HG02840 (cell line): Measurements from ENCODE around the gene GPX6.
"Not testable (repeated sequence)": the region's sequence is repeated elsewhere in the genome, so short reads cannot be mapped to it uniquely, and the experiment has no call there.

Source experiments
- ATAC-seq: cut with Tn5 transposase; IDR thresholded peaks from one replicate; pipeline ENCODE4 v1.9.1; 2021; ENCODE audit warnings: mild to moderate bottlenecking, moderate library complexity, moderate number of reproducible peaks; ENCODE audit not compliant: unreplicated experiment, low FRiP score

Gene GPX6

DNA sequence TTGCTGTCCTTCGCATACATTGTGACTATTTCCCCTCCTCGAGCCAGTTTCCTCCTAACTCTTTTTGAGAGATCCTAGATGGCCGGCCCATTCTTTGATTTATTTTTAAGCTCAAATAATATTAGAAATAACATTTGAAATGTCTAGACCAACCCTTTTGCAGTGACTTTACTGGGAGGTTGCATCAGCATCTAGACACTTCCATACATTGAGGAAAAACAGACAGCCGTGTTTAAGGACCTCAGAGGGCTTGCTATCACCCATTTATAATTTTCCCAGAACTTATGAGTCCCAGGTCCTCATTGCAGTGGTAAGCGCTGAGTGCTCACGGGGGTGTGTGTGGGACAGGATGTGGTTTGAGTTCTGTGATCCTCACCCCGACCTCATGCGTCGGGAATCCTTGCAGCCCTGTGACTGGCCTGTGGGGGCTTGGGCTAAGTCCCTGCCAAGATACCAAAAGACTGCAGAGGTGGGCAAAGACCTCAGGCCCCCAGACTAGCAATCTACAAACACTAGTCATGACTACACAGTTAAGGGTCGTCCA is 10.0 kb upstream of the GPX6 start, which contains the start of gene GPX5:
TSS of gene GPX5 (plus strand) at position 386 of the 544 bp plus-strand sequence. CDS start at position 519, 133 bp downstream.
- no peak for ATAC-seq

DNA sequence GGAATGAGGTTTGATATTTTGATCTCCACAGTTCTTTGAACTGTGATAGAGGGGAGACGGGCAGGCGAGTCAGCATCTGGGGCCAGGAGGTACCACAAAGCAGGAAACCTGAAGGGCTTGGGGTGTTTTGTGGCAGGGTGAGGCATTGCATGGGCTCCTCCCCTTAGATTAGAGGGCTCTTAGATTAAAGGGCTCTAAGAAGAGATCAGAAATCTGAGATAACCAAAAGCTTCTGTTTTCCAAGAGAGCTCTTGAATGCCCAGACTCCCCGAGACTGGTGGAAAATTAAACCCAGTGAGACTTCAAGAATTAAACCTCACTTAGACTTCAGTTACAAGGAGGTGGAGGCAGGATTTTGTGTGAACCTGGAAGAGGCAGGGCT is 7.6 kb upstream of the GPX6 start:
- ATAC-seq, result no peak

DNA sequence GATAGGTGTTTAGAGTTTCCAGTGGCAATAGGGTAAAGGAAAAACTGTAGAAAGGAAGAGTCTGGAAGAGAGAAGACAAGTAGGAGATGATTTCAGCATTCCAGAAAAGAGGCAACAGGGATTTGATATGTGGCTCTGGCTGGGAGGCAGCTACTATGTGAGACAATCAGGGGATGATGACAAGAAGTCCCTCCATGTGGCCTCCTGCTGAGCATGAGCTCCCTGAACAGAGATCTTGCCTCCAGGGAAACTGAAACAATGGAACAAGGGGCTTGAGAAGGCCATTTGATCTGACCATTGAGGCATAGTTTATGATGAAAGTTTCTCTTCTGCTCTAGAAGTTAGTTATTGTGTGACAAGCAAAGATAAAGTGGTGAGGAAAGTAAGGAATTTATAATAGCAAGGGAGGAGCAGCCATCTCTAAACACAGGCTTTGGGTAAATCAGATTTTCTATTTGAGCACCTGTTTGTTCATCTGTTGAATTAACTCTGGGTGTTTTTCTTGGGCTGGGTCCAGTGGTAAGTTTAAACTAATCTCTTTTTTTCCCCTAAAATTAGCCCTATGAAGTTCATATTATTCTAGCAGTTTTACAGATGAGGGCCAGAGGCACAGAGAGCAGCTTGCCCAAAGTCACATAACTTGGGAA is 7.1 kb upstream of the GPX6 start:
- no peak for ATAC-seq

DNA sequence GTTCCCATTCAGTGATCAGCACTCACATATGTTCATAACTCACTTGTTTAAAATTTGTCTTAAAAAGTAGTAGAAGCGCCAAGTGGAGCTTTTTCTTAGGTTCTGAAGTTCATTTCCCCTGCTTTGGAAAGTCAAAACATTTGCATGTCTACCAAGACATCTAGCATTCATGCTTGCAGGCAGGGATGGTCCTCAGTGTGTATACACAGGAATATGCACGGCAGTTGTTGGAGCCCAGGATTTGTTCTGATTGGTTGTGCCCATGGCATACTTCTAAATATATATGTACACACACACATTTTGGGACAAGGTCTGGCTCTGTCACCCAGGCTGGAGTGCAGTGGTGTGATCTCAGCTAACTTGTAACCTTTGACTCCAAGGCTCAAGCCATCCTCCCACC is 2.4 kb upstream of the GPX6 start:
- no peak for ATAC-seq

DNA sequence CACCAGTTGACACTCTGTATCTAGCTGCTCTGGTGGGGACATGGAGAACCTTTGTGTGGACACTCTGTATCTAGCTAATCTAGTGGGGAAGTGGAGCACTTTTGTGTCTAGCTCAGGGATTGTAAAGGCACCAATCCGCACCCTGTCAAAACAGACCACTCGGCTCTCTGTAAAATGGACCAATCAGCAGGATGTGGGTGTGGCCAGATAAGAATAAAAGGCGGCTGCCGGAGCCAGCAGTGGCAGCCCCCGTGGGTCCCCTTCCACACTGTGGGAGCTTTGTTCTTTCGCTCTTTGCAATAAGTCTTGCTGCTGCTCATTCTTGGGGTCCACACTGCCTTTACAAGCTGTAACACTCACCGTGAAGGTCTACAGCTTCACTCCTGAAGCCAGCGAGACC is 3.2 kb downstream of the GPX6 start:
- not testable (repeated sequence) for ATAC-seq

DNA sequence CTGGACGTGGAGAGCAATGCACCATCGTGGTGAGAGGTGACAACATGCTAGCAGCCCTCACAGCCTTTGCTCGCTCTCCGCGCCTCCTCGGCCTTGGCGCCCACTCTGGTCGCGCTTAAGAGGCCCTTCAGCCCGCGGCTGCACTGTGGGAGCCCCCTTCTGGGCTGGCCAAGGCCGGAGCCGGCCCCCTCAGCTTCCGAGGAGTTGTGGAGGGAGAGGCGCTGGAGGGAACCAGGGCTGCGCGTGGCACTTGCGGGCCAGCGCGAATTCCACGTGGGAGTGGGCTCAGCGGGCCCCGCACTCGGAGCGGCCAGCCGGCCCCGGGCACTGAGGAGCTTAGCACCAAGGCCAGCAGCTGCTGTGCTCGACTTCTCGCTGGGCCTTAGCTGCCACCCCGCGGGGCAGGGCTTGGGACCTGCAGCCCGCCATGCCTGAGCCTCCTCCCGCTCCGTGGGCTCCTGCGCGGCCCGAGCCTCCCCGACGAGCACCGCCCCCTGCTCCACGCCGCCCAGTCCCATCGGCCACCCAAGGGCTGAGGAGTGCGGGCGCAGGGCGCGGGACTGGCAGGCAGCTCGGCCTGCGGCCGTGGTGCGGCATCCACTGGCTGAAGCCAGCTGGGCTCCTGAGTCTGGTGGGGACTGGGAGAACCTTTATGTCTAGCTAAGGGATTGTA is 3.8 kb downstream of the GPX6 start:
- ATAC-seq, result no peak

DNA sequence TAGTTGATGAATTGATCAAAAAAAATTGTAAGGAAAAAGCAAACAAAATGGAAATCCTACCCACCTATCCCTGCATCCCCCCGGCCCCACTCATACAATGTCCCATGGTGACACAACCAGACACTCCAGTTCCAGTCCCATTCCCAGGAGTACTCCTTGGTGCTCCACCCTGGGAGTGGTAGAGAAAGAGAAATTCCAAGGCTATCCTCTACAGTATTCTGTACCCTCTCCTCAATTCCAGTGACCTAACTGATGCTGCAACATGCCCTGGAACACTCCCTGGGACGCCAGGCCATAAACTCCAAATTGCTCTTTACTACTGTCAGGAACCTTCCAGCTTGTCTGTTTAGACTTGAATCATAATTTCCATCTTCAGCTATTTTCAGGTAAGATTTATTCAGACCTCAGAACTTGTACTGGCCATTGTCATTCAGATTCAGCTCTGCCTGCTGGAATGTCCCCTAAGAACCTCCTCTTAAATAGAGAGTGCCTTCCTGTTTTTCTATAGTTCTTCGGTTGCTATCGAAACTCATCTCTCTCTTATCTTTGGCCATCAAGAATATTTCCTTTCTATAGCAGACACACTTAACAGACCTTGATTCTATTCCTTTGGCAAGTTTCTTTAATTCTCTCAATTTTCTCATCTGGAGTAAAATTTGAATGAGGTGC is 8.7 kb downstream of the GPX6 start:
- ATAC-seq, result no peak

DNA sequence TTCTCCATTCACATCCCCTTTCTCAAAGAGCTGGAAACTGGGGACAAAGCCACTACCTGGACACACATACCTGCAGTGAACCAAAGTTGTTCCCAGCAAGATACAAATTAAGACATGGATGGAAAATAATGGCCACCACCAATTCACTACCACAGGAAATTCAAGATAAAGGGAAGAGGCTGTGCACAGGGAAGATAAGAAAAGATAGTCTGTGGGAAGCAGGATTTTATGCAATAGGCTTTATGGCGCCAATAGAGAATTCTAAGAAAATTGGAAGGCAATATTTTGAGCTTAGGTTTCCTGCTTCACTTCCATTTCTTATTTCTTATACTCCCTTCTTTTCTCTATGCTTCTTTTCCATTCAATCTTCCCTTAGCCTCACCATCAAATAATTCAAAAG is 9.9 kb downstream of the GPX6 start:
- ATAC-seq, result no peak

DNA sequence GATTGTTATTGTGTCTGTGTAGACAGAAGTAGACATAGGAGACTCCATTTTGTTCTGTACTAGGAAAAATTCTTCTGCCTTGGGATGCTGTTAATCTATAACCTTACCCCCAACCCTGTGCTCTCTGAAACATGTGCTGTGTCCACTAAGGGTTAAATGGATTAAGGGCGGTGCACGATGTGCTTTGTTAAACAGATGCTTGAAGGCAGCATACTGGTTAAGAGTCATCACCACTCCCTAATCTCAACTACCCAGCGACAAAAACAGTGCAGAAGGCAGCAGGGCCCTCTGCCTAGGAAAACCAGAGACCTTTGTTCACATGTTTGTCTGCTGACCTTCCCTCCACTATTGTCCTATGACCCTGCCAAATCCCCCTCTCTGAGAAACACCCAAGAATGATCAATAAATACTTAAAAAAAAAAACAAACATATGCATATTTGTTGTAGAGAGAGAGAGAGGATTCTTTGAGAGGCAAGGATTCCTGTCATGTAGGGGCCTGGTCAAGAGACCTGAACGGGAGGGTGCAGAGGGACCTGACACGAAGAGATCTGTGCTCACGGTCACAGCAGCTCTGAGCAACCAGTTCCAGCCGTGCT is 12.8 kb downstream of the GPX6 start:
- not testable (repeated sequence) for ATAC-seq

DNA sequence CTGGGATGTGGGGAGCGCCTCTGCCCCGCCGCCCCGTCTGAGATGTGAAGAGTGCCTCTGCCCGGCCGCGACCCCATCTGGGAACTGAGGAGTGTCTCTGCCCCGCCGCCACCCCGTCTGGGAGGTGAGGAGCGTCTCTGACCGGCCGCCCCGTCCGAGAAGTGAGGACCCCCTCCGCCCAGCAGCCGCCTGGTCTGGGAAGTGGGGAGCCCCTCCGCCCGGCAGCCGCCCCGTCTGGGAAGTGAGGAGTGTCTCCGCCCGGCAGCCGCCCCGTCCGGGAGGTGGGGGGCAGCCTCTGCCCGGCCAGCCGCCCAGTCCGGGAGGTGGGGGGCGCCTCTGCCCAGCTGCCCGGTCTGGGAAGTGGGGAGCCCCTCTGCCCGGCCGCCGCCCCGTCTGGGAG is 13.5 kb downstream of the GPX6 start:
- not testable (repeated sequence) for ATAC-seq

DNA sequence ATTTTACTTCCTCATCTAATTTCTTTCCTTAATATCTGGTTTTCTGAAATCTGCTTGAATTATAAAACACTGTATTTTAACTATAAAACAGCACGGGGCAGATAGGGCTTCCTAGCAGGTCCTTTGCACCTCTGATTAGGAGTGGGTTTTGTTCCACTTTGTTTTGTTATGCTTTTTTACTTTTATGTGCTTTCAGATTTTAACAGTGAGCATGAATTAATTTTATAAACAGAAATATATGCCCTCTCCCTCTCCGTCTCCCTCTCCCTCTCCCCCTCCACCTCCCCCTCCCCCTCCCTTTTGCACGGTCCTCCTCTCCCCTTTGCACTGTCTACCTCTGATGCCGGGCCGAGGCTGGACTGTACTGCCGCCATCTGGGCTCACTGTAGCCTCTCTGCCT is 14.3 kb downstream of the GPX6 start:
- ATAC-seq, result no peak

DNA sequence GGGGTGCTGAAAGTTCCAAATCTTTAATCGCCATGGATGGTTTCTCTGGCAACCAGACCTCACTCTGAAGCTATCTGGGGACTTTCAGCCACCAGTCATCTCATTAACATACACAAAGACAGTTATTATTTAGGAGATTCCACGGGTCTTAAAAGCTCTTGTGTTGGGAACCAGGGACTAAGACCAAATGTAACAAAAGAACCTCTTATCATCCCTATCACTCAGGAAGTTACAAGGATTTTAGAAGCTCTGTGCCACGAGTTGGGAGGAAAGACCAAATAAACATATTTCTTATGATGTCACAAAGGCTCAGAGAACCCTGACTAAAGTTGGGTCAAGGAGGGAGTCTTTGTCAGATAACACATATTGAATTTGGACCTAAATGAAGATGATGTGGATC is 17.7 kb downstream of the GPX6 start:
- ATAC-seq, result no peak

DNA sequence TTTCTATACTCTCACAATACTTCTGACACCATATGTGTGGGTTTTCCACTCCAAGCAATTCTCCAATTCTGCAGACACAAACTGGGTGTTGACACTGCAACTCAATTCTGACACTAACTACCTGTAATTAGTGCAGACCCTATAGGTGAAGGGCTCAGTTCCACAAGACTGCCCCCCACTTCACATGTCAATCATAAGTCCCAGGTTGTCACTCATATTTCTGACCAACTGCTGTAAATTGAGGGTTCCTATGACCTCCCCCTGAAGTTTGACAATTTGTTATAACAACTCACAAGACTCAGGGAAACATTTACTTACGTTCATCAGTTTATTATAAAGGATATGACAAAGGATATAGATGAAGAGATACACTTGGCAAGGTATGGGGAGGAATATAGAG is 18.3 kb downstream of the GPX6 start:
- no peak for ATAC-seq

DNA sequence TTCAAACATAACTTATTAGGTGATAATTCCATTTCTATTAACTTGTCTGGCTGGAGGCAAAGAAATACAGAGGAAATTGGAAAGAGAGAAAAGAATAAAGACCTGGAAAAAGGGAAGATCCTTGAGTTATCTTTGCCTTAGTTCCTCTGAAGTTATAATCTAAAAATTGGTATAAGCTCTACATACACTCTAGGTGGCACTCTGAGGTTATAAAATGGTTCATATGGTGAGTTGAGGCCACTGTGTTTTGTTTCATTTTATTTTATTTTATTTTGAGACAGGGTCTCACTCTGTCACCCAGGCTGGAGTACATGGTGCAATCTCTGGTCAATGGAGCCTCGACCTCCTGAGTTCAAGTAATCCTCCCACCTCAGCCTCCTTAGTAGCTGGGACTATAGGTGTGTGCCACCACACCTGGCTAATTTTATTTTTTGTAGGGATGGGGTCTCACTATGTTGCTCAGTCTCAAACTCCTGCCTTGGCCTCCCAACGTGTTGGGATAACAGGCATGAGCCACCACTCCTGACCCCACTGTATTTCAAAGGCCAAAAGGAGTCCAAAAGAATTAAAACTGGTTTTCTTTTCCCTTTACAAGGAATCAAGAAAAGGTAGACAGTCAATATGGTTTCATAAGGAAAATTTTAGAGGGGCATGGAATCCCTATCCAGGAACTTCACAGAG is 19.4 kb downstream of the GPX6 start:
- ATAC-seq, result no peak

DNA sequence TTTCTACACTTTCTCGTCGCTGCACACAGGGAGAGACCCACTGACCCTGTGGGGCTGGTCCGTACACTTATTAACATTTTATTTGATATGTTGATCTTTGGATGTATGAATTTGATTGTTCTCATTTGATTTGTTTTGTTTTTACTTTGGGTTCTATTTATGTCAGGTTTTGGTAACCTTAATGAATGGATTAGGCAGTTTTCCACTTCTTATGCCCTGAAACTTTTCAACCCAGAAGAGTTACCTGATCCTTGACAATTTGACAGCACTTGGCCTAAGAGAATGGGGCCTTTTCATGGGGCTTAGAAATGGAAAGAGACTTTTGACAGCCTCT is 23.6 kb downstream of the GPX6 start:
- ATAC-seq, result no peak

DNA sequence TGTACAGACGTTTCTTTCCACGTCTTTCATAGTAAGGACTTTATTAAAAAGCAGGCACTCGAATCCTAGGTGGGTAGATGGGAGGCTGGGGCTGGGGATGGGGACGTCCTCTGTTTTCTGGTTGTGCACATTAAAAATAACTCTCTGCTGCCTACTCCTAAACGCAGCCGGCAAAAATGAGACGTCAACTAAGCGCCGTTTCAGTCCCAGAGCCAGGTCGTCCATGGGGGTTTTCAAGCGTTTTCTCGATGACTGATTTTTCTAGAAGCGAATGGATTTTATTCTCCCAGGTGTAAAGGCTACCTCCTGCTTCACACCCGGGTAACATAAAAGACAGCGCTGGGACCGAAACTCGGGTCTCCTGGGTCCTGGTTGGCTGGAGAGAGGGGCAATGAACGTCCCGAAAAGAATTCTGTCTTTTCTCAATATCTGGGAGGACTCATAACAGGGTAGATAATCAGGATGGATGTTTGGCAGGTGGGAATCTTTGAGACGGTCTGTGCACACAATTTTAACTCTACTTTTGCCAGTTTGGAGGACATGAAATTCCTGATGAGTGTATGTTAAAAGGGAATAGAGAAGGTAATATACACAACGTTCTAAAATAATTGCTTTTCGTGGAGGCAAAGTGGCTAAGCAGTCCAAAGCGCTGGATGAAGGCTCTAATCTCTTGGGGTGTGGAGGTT is 25.2 kb downstream of the GPX6 start:
- no peak for ATAC-seq

DNA sequence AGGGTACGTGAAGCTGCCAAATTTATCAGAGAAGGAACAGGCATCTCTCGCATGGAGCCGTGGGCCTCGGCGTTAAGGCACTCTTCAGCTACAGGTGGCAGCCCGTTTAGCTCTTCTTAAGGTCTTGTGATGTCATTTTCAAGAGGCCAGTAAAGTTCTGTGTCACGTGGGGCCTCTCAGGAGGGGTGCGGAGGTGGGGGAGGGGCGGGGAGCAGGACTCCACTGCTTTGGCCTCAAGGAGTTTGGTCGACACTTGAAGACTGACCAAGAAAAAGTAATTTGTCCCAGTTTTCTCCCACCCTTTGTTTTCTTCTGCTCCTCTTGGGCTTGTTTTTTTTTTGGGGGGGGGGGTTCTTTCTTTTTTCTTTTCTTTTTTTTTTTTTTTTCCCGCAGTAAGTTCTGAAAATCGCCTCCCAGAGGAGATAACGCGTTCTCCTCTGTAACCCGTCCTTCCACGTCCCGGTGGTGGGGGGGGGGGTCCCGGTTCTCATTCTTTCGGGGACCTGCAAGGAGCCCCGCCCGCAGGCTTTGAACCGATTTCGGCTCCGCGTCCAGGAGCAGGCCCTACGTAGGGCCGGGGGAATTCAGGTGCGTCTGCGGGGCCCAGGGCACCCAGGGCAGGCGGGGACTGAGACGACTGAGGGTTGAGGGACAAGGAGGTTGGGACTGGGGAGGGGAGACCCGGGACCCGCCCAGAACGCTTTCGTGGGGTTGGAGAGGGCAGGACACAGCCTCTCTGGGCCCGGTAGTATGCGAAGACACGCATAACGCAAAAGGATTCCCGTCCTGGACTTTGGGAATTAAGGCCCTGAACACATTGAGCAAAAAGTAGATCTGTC is 26.0 kb downstream of the GPX6 start:
- ATAC-seq, result no peak

DNA sequence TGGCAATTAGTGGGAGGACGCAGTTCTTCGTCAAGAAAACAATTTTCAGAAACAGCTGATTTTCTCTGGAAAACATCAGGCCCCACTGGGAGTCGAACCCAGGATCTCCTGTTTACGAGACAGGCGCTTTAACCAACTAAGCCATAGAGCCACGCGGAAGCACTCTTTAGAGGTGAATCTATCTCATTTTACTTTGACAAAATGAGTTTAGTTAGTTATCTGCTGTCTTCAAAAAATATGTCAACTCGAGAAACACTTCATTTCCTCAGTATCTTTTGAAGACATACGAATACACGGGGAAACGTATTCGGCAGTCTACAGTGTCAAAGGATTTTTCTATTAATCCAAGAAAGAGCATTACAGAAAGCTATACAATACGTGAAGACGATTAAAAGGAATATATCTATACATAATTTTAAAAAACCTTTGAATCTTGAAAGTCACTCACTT is 26.7 kb downstream of the GPX6 start:
- no peak for ATAC-seq
